HG02571 (cell line): Measurements from ENCODE around the gene NHP2.
"Not testable (repeated sequence)": the region's sequence is repeated elsewhere in the genome, so short reads cannot be mapped to it uniquely, and the experiment has no call there.

ENCODE experiments used
- ATAC-seq: cut with Tn5 transposase; IDR thresholded peaks from one replicate; pipeline ENCODE4 v1.9.1; 2021; ENCODE audit warnings: mild to moderate bottlenecking, moderate library complexity; ENCODE audit not compliant: unreplicated experiment

NHP2 gene

GRCh38 chr5:178153530-178154340 is at the start of gene NHP2:
Gene NHP2 (minus strand): TSS chr5:178153885. CDS start chr5:178153817, 68 bp downstream.
- ATAC-seq: peak; percentile 98

- ATAC-seq: no peak
Observed at GRCh38 chr5:178202541-178202940, 48.9 kb upstream of the NHP2 start.

- no peak for ATAC-seq
Observed at GRCh38 chr5:178201927-178202235, 48.2 kb upstream of the NHP2 start.

GRCh38 chr5:178201221-178201926 is 47.7 kb upstream of the NHP2 start:
- no peak for ATAC-seq

GRCh38 chr5:178199581-178200434 is 46.1 kb upstream of the NHP2 start:
- ATAC-seq: no peak

- no peak for ATAC-seq
Observed at GRCh38 chr5:178198706-178199105, 45.0 kb upstream of the NHP2 start.

- ATAC-seq: not testable (repeated sequence)
Observed at GRCh38 chr5:178198151-178198550, 44.5 kb upstream of the NHP2 start.

- ATAC-seq: no peak
Observed at GRCh38 chr5:178196986-178197385, 43.3 kb upstream of the NHP2 start.

GRCh38 chr5:178196281-178196812 is 42.7 kb upstream of the NHP2 start:
- no peak for ATAC-seq

- no peak for ATAC-seq
Observed at GRCh38 chr5:178194026-178194425, 40.3 kb upstream of the NHP2 start.

GRCh38 chr5:178193251-178193809 is 39.6 kb upstream of the NHP2 start:
- ATAC-seq: no peak

GRCh38 chr5:178192787-178193186 is 39.1 kb upstream of the NHP2 start:
- ATAC-seq: no peak

GRCh38 chr5:178192244-178192643 is 38.6 kb upstream of the NHP2 start:
- no peak for ATAC-seq

- ATAC-seq: no peak
Observed at GRCh38 chr5:178191661-178192060, 38.0 kb upstream of the NHP2 start.

GRCh38 chr5:178189433-178189832 is 35.7 kb upstream of the NHP2 start:
- no peak for ATAC-seq

GRCh38 chr5:178187014-178187413 is 33.3 kb upstream of the NHP2 start, which contains the start of gene GMCL2:
Gene GMCL2 (minus strand): TSS chr5:178187371. CDS start chr5:178187299, 72 bp downstream.
- ATAC-seq: no peak

GRCh38 chr5:178186427-178186826 is 32.7 kb upstream of the NHP2 start:
- ATAC-seq: no peak

GRCh38 chr5:178182158-178182876 is 28.6 kb upstream of the NHP2 start:
- no peak for ATAC-seq

GRCh38 chr5:178180141-178180863 is 26.6 kb upstream of the NHP2 start:
- ATAC-seq: no peak
